ENCODE data around the gene PDE4D.
"Not testable (repeated sequence)": the region's sequence is repeated elsewhere in the genome, so short reads cannot be mapped to it uniquely, and the experiment has no call there.

DNA sequence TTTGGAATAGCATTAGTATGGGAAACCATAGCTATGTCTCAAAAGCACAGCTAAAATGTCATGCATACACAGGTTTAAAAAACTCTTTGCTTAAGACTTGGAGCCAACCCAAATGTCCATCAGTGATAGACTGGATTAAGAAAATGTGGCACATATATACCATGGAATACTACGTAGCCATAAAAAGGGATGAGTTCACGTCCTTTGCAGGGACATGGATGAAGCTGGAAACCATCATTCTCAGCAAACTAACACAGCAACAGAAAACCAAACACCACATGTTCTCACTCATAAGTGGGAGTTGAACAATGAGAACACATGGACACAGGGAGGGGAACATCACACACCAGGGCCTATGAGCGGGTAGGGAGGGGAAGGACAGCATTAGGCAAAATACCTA lies 897.7 kb downstream of the PDE4D start:
- TF ChIP-seq CTCF, POLR2A (IDR thresholded peaks at IDR 0.05): not testable (repeated sequence)
